DOHH2 (cell line): ENCODE results near the gene NDUFA5.
A peak's percentile ranks its signal among the peaks of the same experiment; 100 is the strongest.

Source experiments
- EZH2phosphoT487 ChIP-seq: fragments of 200-600 bp; sonication (generic); IDR thresholded peaks from 2 replicates; pipeline ENCODE4 v1.6.1; 2017; ENCODE audit warnings: borderline replicate concordance, mild to moderate bottlenecking, antibody characterized with exemption, low read length, moderate library complexity, mixed read lengths
- TF ChIP-seq, protein P1 (sequence below): fragments of 200-600 bp; sonication (generic); IDR thresholded peaks from one replicate; pipeline ENCODE4 v1.5.1; 2014; ENCODE audit warnings: antibody characterized with exemption, mild to moderate bottlenecking, low read depth, low read length; ENCODE audit not compliant: poor library complexity, severe bottlenecking

- TF ChIP-seq, protein P1, sequence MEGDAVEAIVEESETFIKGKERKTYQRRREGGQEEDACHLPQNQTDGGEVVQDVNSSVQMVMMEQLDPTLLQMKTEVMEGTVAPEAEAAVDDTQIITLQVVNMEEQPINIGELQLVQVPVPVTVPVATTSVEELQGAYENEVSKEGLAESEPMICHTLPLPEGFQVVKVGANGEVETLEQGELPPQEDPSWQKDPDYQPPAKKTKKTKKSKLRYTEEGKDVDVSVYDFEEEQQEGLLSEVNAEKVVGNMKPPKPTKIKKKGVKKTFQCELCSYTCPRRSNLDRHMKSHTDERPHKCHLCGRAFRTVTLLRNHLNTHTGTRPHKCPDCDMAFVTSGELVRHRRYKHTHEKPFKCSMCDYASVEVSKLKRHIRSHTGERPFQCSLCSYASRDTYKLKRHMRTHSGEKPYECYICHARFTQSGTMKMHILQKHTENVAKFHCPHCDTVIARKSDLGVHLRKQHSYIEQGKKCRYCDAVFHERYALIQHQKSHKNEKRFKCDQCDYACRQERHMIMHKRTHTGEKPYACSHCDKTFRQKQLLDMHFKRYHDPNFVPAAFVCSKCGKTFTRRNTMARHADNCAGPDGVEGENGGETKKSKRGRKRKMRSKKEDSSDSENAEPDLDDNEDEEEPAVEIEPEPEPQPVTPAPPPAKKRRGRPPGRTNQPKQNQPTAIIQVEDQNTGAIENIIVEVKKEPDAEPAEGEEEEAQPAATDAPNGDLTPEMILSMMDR, result peak; percentile 33
- no peak for TF ChIP-seq EZH2phosphoT487
Measured at GRCh38 chr7:123537026-123537642, 20.5 kb downstream of the NDUFA5 start.
